Esophagus squamous epithelium (tissue), 5 donors: Measurements from ENCODE around the gene C6orf47. TPM values are rescaled to one million over a fixed set of nuclear protein-coding genes. Genes with fewer than 3 reads are reported as not detected.

Experiments
- DNase-seq: peaks from one replicate; lab custom pipeline; 2025; lab: John Stamatoyannopoulos, UW
- H3K27ac ChIP-seq, 4 donors: fragments of 200-600 bp; sonication (generic); one replicate each; pipeline ENCODE4 v1.5.1; 2016 to 2019; ENCODE audit warnings: mild to moderate bottlenecking in 1 of 4
- H3K27me3 ChIP-seq, 4 donors: fragments of 200-600 bp; sonication (generic); 1 replicate in 3 of 4; 2 replicates in 1 of 4; pipeline versions ENCODE4 v1.5.1 to v1.6.0; 2017 to 2021; ENCODE audit warnings: antibody characterized with exemption in 1 of 4
- H3K36me3 ChIP-seq, 3 donors: fragments of 200-600 bp; sonication (generic); one replicate each; pipeline ENCODE4 v1.5.1; 2016 to 2019
- H3K4me1 ChIP-seq, 3 donors: fragments of 200-600 bp; sonication (generic); one replicate each; pipeline ENCODE4 v1.5.1; 2017 to 2019
- H3K4me3 ChIP-seq, 4 donors: fragments of 200-600 bp; sonication (generic); 1 replicate in 3 of 4; 2 replicates in 1 of 4; pipeline ENCODE4 v1.5.1; 2016 to 2019; ENCODE audit warnings: mild to moderate bottlenecking in 2 of 4, moderate library complexity in 1 of 4
- H3K9me3 ChIP-seq, 3 donors: fragments of 200-600 bp; sonication (generic); one replicate each; pipeline ENCODE4 v1.5.1; 2016 to 2019
- CTCF ChIP-seq, 6 experiments: fragments of 450-650 bp in 4 of 6; fragments of 200-600 bp in 2 of 6; sonication (generic) in 2 of 6; IDR thresholded peaks; one replicate each; pipeline ENCODE4 v1.5.1; 2016 to 2019; ENCODE audit warnings: antibody characterized with exemption in 6 of 6, mild to moderate bottlenecking in 4 of 6, moderate library complexity in 4 of 6
- POLR2A ChIP-seq, 4 donors: fragments of 450-650 bp; IDR thresholded peaks; one replicate each; pipeline ENCODE4 v1.6.1; 2017; ENCODE audit warnings: antibody characterized with exemption in 4 of 4, mild to moderate bottlenecking in 4 of 4, moderate library complexity in 3 of 4
- WGBS, 2 donors: methylation state at CpG; one replicate each; pipeline ENCODE4 v1.1.5; 2018; 5-methylcytosine and 5-hydroxymethylcytosine counted together
- intact Hi-C: fragments of 100-400 bp; cut with DNase I; formaldehyde crosslinking; loops from one replicate; pipeline ENCODE4 v1.15.0; 2022
- total RNA-seq, 4 donors: library from RNA; depleted of rRNA; stranded (reverse); fragments of >200 nt; gene quantifications; one replicate each; pipeline ENCODE4 v1.1.0, GENCODE V29; 2016
- donor health status: DM: yes; HTN: yes; CAD: no.

C6orf47 gene
- total RNA-seq, 4 donors from 2014 or later = 28.8 to 34.4 (median 31.7) TPM

DNA sequence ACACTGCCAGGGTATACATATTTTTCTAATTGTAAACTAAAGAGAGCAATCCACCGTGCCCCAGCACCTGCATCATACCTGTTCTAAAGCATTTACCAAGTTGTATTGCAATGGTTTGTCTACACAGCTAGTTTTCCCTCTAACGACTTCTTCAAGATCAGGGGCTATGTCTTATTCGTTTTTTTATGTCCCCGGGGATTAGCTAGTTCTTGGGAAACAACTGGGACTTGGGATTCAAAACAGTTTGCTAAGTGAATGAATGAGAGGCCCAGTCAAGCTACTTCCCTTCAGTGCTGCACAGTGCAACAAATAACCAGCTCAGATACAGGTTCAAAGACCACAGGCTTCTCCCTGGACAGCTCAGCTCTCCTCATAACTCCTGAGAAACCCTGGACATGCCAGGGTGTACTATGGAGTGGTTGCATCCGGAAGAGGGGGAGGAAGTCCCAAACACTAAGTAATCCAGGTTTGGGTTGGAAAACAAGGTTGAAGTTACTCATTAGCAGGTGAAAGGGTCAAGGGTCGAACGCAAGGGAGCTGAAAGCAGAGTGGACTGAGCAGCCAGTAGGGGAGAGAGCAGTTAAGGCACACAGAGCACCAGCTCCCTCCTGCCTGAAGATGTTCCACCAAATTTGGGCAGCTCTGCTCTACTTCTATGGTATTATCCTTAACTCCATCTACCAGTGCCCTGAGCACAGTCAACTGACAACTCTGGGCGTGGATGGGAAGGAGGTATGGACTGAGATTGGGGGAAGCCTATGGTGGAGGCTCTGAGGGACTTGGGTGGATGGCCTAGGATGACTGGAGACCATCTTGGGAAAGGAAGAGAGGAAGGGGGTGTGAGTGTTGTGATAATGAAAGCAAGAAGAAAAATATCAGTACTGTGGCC is 5.0 kb downstream of the C6orf47 start, which contains the start of gene APOM:
APOM (plus strand) TSS at position 546 of the 889 bp plus-strand sequence; CDS start at position 619, 73 bp downstream.
- Histone ChIP-seq H3K4me3 (no peak within 1 kb of the TSS), H3K27ac (no peak within 1 kb of the TSS), H3K9me3 (no peaks in the 10 kb centered on the region), H3K4me1 (peaks cover 26 to 56% (median 41%) of the 10 kb centered on the region in 3 donors), H3K27me3 (no peaks in the 10 kb centered on the region), H3K36me3 (peaks cover 4 to 53% (median 8%) of the 10 kb centered on the region in 3 donors)
- TF ChIP-seq POLR2A (IDR thresholded peaks at IDR 0.05) (no peak), CTCF (IDR thresholded peaks at IDR 0.05) (no peak)
- no peak for DNase-seq
- intact Hi-C loops = no loop called here
- WGBS, 2 donors = 85 to 90% methylated on average over 8 of the region's 8 CpGs

GRCh38 chr6:31654574-31655348 is 5.8 kb downstream of the C6orf47 start:
- intact Hi-C loops = no loop called here
- no peaks in the 10 kb centered on the region for H3K27me3 ChIP-seq
- DNase-seq = no peak
- WGBS, 2 donors = 74 to 87% methylated on average over 6 to 8 of the region's 8 CpGs
- peaks cover 26 to 59% (median 48%) of the 10 kb centered on the region in 3 donors for H3K4me1 ChIP-seq
- H3K36me3 ChIP-seq = peaks cover 4 to 61% (median 8%) of the 10 kb centered on the region in 3 donors
- H3K27ac ChIP-seq = no peak overlapping the region
- H3K4me3 ChIP-seq = no peak overlapping the region
- no peaks in the 10 kb centered on the region for H3K9me3 ChIP-seq
- no peak for TF ChIP-seq CTCF (IDR thresholded peaks at IDR 0.05)
- no peak for TF ChIP-seq POLR2A (IDR thresholded peaks at IDR 0.05)

GRCh38 chr6:31652925-31653724 is 7.5 kb downstream of the C6orf47 start:
- Histone ChIP-seq H3K9me3 (no peaks in the 10 kb centered on the region), H3K27me3 (no peaks in the 10 kb centered on the region), H3K36me3 (peaks cover 14 to 67% (median 22%) of the 10 kb centered on the region in 3 donors), H3K4me3 (peak overlapping the region; percentile 59 to 95 (median 78)), H3K4me1 (peaks cover 12 to 43% (median 32%) of the 10 kb centered on the region in 3 donors), H3K27ac (peak overlapping the region; percentile 94 to 100 (median 99))
- intact Hi-C loops = no loop called here
- WGBS, 2 donors = 9% methylated on average over 36 of the region's 37 CpGs
- TF ChIP-seq CTCF (IDR thresholded peaks at IDR 0.05) (no peak), POLR2A (IDR thresholded peaks at IDR 0.05) (peak in 3 of 4 donors; percentile 7 to 80 (median 68))
- peak; percentile 61 for DNase-seq

DNA sequence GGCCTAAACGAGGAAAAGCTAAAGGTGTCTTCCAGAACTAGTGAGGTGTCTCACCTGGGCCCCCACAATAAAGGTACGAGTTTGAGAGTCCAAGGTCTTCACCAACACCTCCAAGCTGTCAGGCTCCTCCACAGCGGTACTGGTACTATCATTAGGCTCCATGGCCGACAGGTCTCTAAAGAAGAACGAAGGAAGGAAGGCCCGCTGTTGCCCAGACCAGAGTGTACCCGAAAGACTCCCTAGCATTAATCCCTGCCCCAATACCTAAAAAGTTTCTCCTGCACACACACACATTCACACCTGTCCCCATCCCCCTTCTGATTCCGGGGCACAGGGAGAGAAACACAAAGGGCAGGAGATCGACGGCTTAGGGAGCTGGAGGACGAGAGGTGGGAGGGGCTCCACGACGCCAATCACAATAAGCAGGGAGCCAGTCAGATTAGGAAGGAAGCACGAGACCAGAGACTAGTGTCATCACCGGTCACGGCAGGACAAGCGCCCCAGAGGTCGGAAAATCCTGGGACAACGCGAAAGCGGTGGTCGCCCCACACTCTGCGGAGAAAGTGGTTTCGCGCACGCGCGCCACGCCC is 8.9 kb downstream of the C6orf47 start:
- 2 to 3% methylated on average over 21 to 23 of the region's 29 CpGs for WGBS, 2 donors
- Histone ChIP-seq H3K4me3 (peak overlapping the region; percentile 59 to 95 (median 78)), H3K36me3 (peaks cover 26 to 67% (median 34%) of the 10 kb centered on the region in 3 donors), H3K4me1 (peaks cover 7 to 33% (median 25%) of the 10 kb centered on the region in 3 donors), H3K9me3 (no peaks in the 10 kb centered on the region), H3K27me3 (no peaks in the 10 kb centered on the region), H3K27ac (peak overlapping the region; percentile 94 to 100 (median 99))
- intact Hi-C loops = no loop called here
- no peak for TF ChIP-seq CTCF (IDR thresholded peaks at IDR 0.05)
- peak; percentile 64 for DNase-seq
